Colonic mucosa (tissue), 4 donors: ENCODE measurements around the gene SAMD10. TPM values are rescaled to one million over a fixed set of nuclear protein-coding genes. Genes with fewer than 3 reads are reported as not detected.

ENCODE experiments used
- DNase-seq: peaks from one replicate; pipeline ENCODE4 v3.0.0-alpha.2; 2020
- H3K27ac ChIP-seq: fragments of 200-600 bp; one replicate; pipeline ENCODE4 v1.8.0; 2021
- H3K27me3 ChIP-seq: fragments of 200-600 bp; one replicate; pipeline ENCODE4 v1.8.0; 2021
- H3K36me3 ChIP-seq: fragments of 200-600 bp; one replicate; pipeline ENCODE4 v1.8.0; 2021
- H3K4me1 ChIP-seq: fragments of 200-600 bp; one replicate; pipeline ENCODE4 v1.8.0; 2021; ENCODE audit warnings: mild to moderate bottlenecking
- H3K4me3 ChIP-seq: fragments of 200-600 bp; one replicate; pipeline ENCODE4 v1.8.0; 2021
- H3K9ac ChIP-seq, 2 donors: one replicate each; pipeline ENCODE4 v1.7.0; 2013; ENCODE audit warnings: control low read depth in 2 of 2, low read depth in 2 of 2, low read length in 2 of 2
- H3K9me3 ChIP-seq: fragments of 200-600 bp; one replicate; pipeline ENCODE4 v1.8.0; 2021
- CTCF ChIP-seq: fragments of 200-600 bp; IDR thresholded peaks from one replicate; pipeline ENCODE4 v1.8.0; 2022; ENCODE audit warnings: antibody characterized with exemption, mild to moderate bottlenecking
- intact Hi-C: fragments of 100-400 bp; cut with DNase I; formaldehyde crosslinking; loops from one replicate; pipeline ENCODE4 v1.14.1; 2022
- total RNA-seq, 2 donors: library from RNA; stranded (reverse); fragmentation: NEBNext Ultra II Directional in 1 of 2; extraction: Animal tissue kit (Norgen Biotek cat#: 25700) in 1 of 2; gene quantifications; one replicate each; pipeline ENCODE4 v1.2.1, GENCODE V29; 2021
- donor health status: healthy.
- donor health status: DM: no; HTN: no; CAD: no.
- donor health status: DM: no; HTN: no; CAD: no.

Gene SAMD10
- total RNA-seq = 1 to 10 TPM; 6.1 to 6.4 TPM

GRCh38 chr20:63979557-63980316, at the start of gene SAMD10:
Gene SAMD10, minus strand, starts transcription at chr20:63979642. Its CDS starts 175 bp downstream, at chr20:63979467.
- Histone ChIP-seq H3K9me3 (no peaks in the 10 kb centered on the region), H3K4me1 (peaks cover 23% of the 10 kb centered on the region), H3K27ac (peak within 1 kb of the TSS; percentile 70), H3K27me3 (no peaks in the 10 kb centered on the region), H3K36me3 (no peaks in the 10 kb centered on the region), H3K4me3 (peak within 1 kb of the TSS; percentile 79), H3K9ac (peak within 1 kb of the TSS; percentile 61 to 82)
- DNase-seq = peak; percentile 67
- intact Hi-C loops = loop anchor here (5.0 to 10.0 kb wide), 3 partner anchors 83 to 445 kb away; partner anchors contain the start of genes PTK6 and TCEA2
- TF ChIP-seq CTCF = no peak

- no peaks in the 10 kb centered on the region for H3K27me3 ChIP-seq
- TF ChIP-seq CTCF = no peak
- no peaks in the 10 kb centered on the region for H3K9me3 ChIP-seq
- DNase-seq = no peak
- no peak overlapping the region for H3K4me3 ChIP-seq
- H3K27ac ChIP-seq = no peak overlapping the region
- intact Hi-C loops = no loop called here
- H3K36me3 ChIP-seq = peaks cover 42% of the 10 kb centered on the region
- peaks cover 22% of the 10 kb centered on the region for H3K4me1 ChIP-seq
- no peak overlapping the region for H3K9ac ChIP-seq
Observed at GRCh38 chr20:64027981-64028685, 48.7 kb upstream of the SAMD10 start.

GRCh38 chr20:64025826-64026412, 46.5 kb upstream of the SAMD10 start:
- Histone ChIP-seq H3K4me3 (no peak overlapping the region), H3K9ac (no peak overlapping the region), H3K4me1 (peaks cover 22% of the 10 kb centered on the region), H3K9me3 (no peaks in the 10 kb centered on the region), H3K27ac (no peak overlapping the region), H3K27me3 (no peaks in the 10 kb centered on the region), H3K36me3 (peaks cover 45% of the 10 kb centered on the region)
- TF ChIP-seq CTCF = no peak
- no peak for DNase-seq
- intact Hi-C loops = no loop called here

GRCh38 chr20:64025101-64025825, 45.8 kb upstream of the SAMD10 start:
- TF ChIP-seq CTCF = no peak

More at GRCh38 chr20:64025101-64025825, 45.8 kb upstream of the SAMD10 start:
- no peak overlapping the region for H3K4me3 ChIP-seq
- no peaks in the 10 kb centered on the region for H3K9me3 ChIP-seq
- H3K27me3 ChIP-seq = no peaks in the 10 kb centered on the region
- peaks cover 45% of the 10 kb centered on the region for H3K36me3 ChIP-seq
- no peak overlapping the region for H3K27ac ChIP-seq
- intact Hi-C loops = no loop called here
- H3K9ac ChIP-seq = no peak overlapping the region
- H3K4me1 ChIP-seq = peaks cover 17% of the 10 kb centered on the region
- no peak for DNase-seq
